OCI-LY1 (cell line): ENCODE results near the gene RIN3.

Source experiments
- H2AFZ ChIP-seq: fragments of 200-600 bp; sonication (generic), shearing (Covaris generic); 2 replicates; pipeline ENCODE4 v1.6.0; 2014; ENCODE audit warnings: antibody characterized with exemption, mild to moderate bottlenecking, low read length
- H3F3A ChIP-seq: fragments of 200-600 bp; sonication (generic), shearing (Covaris generic); 2 replicates; pipeline ENCODE4 v1.6.0; 2014; ENCODE audit warnings: mild to moderate bottlenecking, antibody characterized with exemption, low read length, moderate library complexity; ENCODE audit not compliant: insufficient read depth
- H3K27ac ChIP-seq: fragments of 200-600 bp; sonication (generic); 2 replicates; pipeline ENCODE4 v1.5.1; 2014; ENCODE audit warnings: low read length, mixed run types, mild to moderate bottlenecking, low read depth; ENCODE audit not compliant: poor library complexity, severe bottlenecking
- H3K27me3 ChIP-seq: fragments of 200-600 bp; sonication (generic); 2 replicates; pipeline ENCODE4 v1.6.0; 2014; ENCODE audit warnings: antibody characterized with exemption, mild to moderate bottlenecking, low read length, moderate library complexity; ENCODE audit not compliant: insufficient read depth
- H3K36me3 ChIP-seq: fragments of 200-600 bp; sonication (generic); 2 replicates; pipeline ENCODE4 v1.6.1; 2014; ENCODE audit warnings: mild to moderate bottlenecking, antibody characterized with exemption, low read length, moderate library complexity, mixed read lengths; ENCODE audit not compliant: insufficient read depth
- H3K4me1 ChIP-seq: fragments of 200-600 bp; sonication (generic); 2 replicates; pipeline ENCODE4 v1.5.1; 2014; ENCODE audit warnings: mild to moderate bottlenecking, low read length, moderate library complexity; ENCODE audit not compliant: insufficient read depth, severe bottlenecking
- H3K4me2 ChIP-seq: fragments of 200-600 bp; sonication (generic), shearing (Covaris generic); 2 replicates; pipeline ENCODE4 v1.6.1; 2014; ENCODE audit warnings: low read length
- H3K4me3 ChIP-seq: fragments of 200-600 bp; sonication (generic); 2 replicates; pipeline ENCODE4 v1.5.1; 2014; ENCODE audit warnings: low read length, low read depth, mild to moderate bottlenecking, mixed read lengths; ENCODE audit not compliant: poor library complexity, severe bottlenecking
- H3K79me2 ChIP-seq: fragments of 200-600 bp; shearing (Covaris generic); 2 replicates; pipeline ENCODE4 v1.6.1; 2016; ENCODE audit warnings: mixed run types, low read length, mixed read lengths; ENCODE audit not compliant: insufficient read depth
- H3K9ac ChIP-seq: fragments of 200-600 bp; sonication (generic), shearing (Covaris generic); 2 replicates; pipeline ENCODE4 v1.6.1; 2014; ENCODE audit warnings: mild to moderate bottlenecking, low read length, mixed read lengths
- H3K9me2 ChIP-seq: fragments of 200-600 bp; sonication (generic), shearing (Covaris generic); 2 replicates; pipeline ENCODE4 v1.6.1; 2014; ENCODE audit warnings: low read depth, mild to moderate bottlenecking, low read length, mixed read lengths
- H3K9me3 ChIP-seq: fragments of 200-600 bp; shearing (Covaris generic); 2 replicates; pipeline ENCODE4 v1.6.1; 2014; ENCODE audit warnings: low read length, mixed read lengths
- H4K20me1 ChIP-seq: fragments of 200-600 bp; sonication (generic), shearing (Covaris generic); 2 replicates; pipeline ENCODE4 v1.6.0; 2016; ENCODE audit warnings: mild to moderate bottlenecking, low read length; ENCODE audit not compliant: insufficient read depth
- CTCF ChIP-seq: fragments of 200-600 bp; sonication (generic), shearing (Covaris generic); IDR thresholded peaks from 2 replicates; pipeline ENCODE4 v1.5.1; 2017; ENCODE audit warnings: mild to moderate bottlenecking, antibody characterized with exemption, low read length, moderate library complexity, mixed read lengths
- EZH2 ChIP-seq: fragments of 200-600 bp; sonication (generic), shearing (Covaris generic); IDR thresholded peaks from 2 replicates; pipeline ENCODE4 v1.8.0; 2017; ENCODE audit warnings: borderline replicate concordance, mixed run types, mild to moderate bottlenecking, antibody characterized with exemption, low read length, moderate library complexity, mixed read lengths

RIN3 gene

GRCh38 chr14:92489394-92490238, 24.0 kb upstream of the RIN3 start:
- no peaks in the 10 kb centered on the region for H3F3A ChIP-seq
- H3K4me3 ChIP-seq: no peak overlapping the region

GRCh38 chr14:92490239-92490959, 23.2 kb upstream of the RIN3 start:
- no peak overlapping the region for H3K4me3 ChIP-seq
- H3K9me2 ChIP-seq: no peaks in the 10 kb centered on the region
- H2AFZ ChIP-seq: no peak overlapping the region
- H4K20me1 ChIP-seq: no peaks in the 10 kb centered on the region
- H3F3A ChIP-seq: no peaks in the 10 kb centered on the region
- TF ChIP-seq CTCF (no peak), EZH2 (no peak)
- no peak overlapping the region for H3K9ac ChIP-seq
- no peaks in the 10 kb centered on the region for H3K27me3 ChIP-seq
- no peaks in the 10 kb centered on the region for H3K4me1 ChIP-seq
- H3K27ac ChIP-seq: no peak overlapping the region
- H3K79me2 ChIP-seq: no peaks in the 10 kb centered on the region
- no peaks in the 10 kb centered on the region for H3K36me3 ChIP-seq
- H3K9me3 ChIP-seq: no peaks in the 10 kb centered on the region
- H3K4me2 ChIP-seq: no peak overlapping the region

More at GRCh38 chr14:92489394-92490238, 24.0 kb upstream of the RIN3 start:
- H3K27ac ChIP-seq: no peak overlapping the region
- no peaks in the 10 kb centered on the region for H3K27me3 ChIP-seq
- H3K4me1 ChIP-seq: no peaks in the 10 kb centered on the region
- no peaks in the 10 kb centered on the region for H3K79me2 ChIP-seq
- H3K9me3 ChIP-seq: no peaks in the 10 kb centered on the region
- no peak overlapping the region for H3K4me2 ChIP-seq
- H4K20me1 ChIP-seq: no peaks in the 10 kb centered on the region
- TF ChIP-seq EZH2 (no peak), CTCF (no peak)
- H3K36me3 ChIP-seq: no peaks in the 10 kb centered on the region
- H3K9me2 ChIP-seq: no peaks in the 10 kb centered on the region
- no peak overlapping the region for H3K9ac ChIP-seq
- H2AFZ ChIP-seq: no peak overlapping the region

GRCh38 chr14:92491782-92492181, 21.8 kb upstream of the RIN3 start:
- no peaks in the 10 kb centered on the region for H3K79me2 ChIP-seq
- TF ChIP-seq EZH2: no peak
- no peak for TF ChIP-seq CTCF
- no peaks in the 10 kb centered on the region for H3K36me3 ChIP-seq
- H3K4me1 ChIP-seq: no peaks in the 10 kb centered on the region
- H3K9me3 ChIP-seq: no peaks in the 10 kb centered on the region
- no peaks in the 10 kb centered on the region for H3K27me3 ChIP-seq
- H3F3A ChIP-seq: no peaks in the 10 kb centered on the region
- no peak overlapping the region for H3K27ac ChIP-seq
- no peak overlapping the region for H3K4me3 ChIP-seq
- H3K4me2 ChIP-seq: no peak overlapping the region
- no peak overlapping the region for H3K9ac ChIP-seq
- H3K9me2 ChIP-seq: no peaks in the 10 kb centered on the region
- H4K20me1 ChIP-seq: no peaks in the 10 kb centered on the region
- no peak overlapping the region for H2AFZ ChIP-seq
